H7 (cell line): ENCODE results near the gene TMTC1. TPM values are rescaled to one million over a fixed set of nuclear protein-coding genes. Genes with fewer than 3 reads are reported as not detected.
A peak's percentile ranks its signal among the peaks of the same experiment; 100 is the strongest.

Experiments
- DNase-seq: peaks from one replicate; pipeline ENCODE4 v3.0.0; 2012
- H3K27me3 ChIP-seq: 2 replicates; pipeline ENCODE4 v1.6.0; 2011; ENCODE audit warnings: mild to moderate bottlenecking, low read length; ENCODE audit not compliant: control insufficient read depth, insufficient read depth
- H3K36me3 ChIP-seq: replicated peaks from 2 replicates; pipeline ENCODE4 v1.5.1; 2011; ENCODE audit warnings: low read length; ENCODE audit not compliant: control insufficient read depth, insufficient read depth
- H3K4me3 ChIP-seq: 2 replicates; pipeline ENCODE4 v1.5.1; 2011; ENCODE audit warnings: low read depth, mild to moderate bottlenecking, control low read depth, low read length, moderate library complexity; ENCODE audit not compliant: insufficient read depth
- total RNA-seq: library from RNA; depleted of rRNA; stranded (reverse); fragments of >200 nt; shearing (Covaris generic); gene quantifications from 2 replicates; pipeline ENCODE4 v1.2.3, GENCODE V29; 2014

The TMTC1 gene
- total RNA-seq, 1 experiment from 2014 or later: 11.6 TPM

DNA sequence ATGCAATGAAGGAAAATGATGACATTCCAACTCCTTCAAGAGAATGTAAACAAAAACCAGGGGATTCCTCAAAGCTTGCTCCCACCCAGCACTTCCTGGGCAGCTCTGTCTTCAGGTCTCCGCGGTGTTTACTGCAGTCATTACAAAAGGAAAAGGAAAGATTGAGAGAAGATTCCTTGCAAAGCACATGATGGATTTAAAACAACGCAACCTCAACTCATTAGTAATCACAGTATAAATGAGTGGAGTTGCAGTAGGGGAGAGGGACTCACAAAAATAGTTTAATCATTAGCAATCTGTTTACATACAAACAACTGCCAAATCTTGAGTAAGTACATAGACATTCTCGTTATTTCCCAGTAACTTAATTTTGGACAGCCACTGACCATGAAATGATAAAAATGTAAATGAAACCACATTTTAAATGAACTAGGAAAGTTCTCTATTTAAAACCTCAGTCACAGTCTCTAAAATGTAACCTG, 236.6 kb downstream of the TMTC1 start:
- Histone ChIP-seq H3K27me3 (no peaks in the 10 kb centered on the region), H3K4me3 (no peak overlapping the region), H3K36me3 (no peaks in the 10 kb centered on the region)
- no peak for DNase-seq

GRCh38 chr12:29546000-29546399, 237.7 kb downstream of the TMTC1 start:
- no peaks in the 10 kb centered on the region for H3K27me3 ChIP-seq
- DNase-seq: no peak

DNA sequence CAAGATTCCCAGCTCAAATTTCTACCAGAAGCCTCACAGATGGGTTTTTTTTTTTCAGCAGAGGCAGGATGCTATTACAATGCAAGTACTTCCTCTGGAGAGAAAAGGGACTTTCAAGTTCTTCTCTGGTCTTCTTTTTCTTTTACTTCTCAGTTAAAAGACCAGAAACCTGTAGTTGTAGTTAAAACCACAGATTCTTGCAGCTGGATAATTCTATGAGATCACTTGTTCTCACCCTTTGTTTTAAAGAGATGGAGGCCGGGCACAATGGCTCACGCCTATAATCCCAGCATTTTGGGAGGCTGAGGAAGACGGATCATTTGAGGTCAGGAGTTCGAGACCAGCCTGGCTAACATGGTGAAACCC, 238.7 kb downstream of the TMTC1 start:
- no peak overlapping the region for H3K4me3 ChIP-seq
- no peaks in the 10 kb centered on the region for H3K36me3 ChIP-seq
- no peak for DNase-seq
- H3K27me3 ChIP-seq: no peaks in the 10 kb centered on the region

More at GRCh38 chr12:29546000-29546399, 237.7 kb downstream of the TMTC1 start:
- H3K36me3 ChIP-seq: no peaks in the 10 kb centered on the region
- H3K4me3 ChIP-seq: no peak overlapping the region

DNA sequence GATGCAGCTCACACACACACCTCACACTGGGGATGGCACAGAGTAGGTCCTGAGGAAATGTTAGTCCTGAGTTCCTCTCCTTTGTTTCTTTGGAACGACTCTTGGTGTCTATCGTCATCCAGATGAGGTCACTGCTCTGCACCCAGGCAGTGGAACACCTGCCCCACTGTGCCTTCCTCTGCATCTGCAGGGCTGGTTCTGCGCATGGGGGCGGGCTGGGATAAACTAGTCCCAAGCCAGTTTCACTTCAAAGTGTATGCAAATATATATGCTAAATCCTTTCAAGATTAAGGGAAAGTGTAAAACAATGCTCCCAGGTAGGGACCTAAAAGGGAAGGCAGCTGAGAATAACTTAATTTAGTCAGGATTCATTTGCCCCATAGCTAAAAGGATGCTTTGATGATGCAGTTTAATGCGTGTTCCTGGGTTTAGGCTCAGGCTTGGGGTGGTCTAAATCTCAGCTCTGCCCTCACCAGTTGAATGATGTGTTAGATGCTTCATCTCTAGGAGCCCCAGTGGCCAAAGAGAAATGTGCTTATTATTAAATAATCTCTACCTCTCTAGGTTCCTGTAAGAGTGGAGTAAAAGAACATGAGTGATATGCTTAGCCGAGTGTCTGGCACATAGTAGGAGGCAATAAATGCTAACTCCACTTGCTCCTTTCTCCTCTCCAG, 239.2 kb downstream of the TMTC1 start:
- Histone ChIP-seq H3K36me3 (no peaks in the 10 kb centered on the region), H3K4me3 (no peak overlapping the region), H3K27me3 (no peaks in the 10 kb centered on the region)
- peak; percentile 11 for DNase-seq

DNA sequence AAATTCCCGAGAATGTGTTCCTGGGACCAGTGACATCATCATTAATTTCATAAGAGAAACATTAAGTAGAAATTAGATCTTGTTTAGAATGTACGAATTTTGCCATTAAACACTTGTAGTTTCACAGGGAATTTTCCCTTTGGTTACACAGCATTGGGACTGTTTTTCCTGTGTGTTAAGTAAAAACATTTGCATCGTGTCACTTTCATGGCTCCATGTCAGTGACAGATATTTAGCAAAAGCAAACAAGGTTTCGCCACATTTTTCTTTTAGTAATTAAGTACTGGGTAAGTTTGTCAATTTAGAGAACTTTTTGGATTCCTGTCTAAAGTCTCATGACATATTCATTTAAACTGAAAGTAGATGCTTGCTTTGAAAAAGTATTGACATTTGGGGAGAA, 240.7 kb downstream of the TMTC1 start:
- Histone ChIP-seq H3K27me3 (no peaks in the 10 kb centered on the region), H3K36me3 (no peaks in the 10 kb centered on the region), H3K4me3 (no peak overlapping the region)
- DNase-seq: no peak

GRCh38 chr12:29537298-29537697, 246.4 kb downstream of the TMTC1 start:
- no peak for DNase-seq
- H3K36me3 ChIP-seq: no peaks in the 10 kb centered on the region
- no peak overlapping the region for H3K4me3 ChIP-seq
- no peaks in the 10 kb centered on the region for H3K27me3 ChIP-seq

- peak; percentile 10 for DNase-seq
- Histone ChIP-seq H3K36me3 (no peaks in the 10 kb centered on the region), H3K4me3 (no peak overlapping the region), H3K27me3 (no peaks in the 10 kb centered on the region)
These were observed 248.8 kb downstream of the TMTC1 start for GRCh38 chr12:29534935-29535334.

DNA sequence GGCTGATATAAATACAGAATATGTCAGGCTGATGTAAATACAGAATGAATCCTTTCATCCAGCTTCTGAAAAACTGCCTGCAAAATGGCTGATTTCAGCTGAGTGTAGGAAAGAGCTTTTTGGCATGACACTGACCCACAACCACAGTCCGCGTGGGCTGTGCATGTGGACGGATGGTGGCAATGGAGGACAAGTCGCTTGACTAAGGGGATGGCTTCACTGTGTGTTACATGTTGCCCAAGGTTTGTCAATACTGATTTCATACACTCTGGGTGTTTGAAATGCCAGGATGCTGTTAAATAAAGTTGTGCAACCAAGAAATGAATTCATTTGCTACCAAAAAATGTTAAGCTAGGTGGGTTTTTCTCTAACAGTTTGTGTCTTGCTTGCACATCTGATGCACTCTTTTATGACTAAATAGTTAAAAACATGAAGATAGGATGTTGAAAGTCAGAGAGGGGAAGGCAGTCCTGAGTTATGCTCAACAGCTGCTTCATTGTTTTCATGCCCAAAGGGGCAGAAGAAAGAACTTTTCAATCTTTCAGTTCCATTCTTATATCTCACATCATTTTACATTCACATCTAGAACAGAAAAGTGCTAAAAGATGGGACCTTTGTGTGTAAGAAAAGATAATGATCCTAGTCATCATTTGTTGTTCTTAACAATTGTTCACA, 249.8 kb downstream of the TMTC1 start:
- Histone ChIP-seq H3K36me3 (no peaks in the 10 kb centered on the region), H3K27me3 (no peaks in the 10 kb centered on the region), H3K4me3 (no peak overlapping the region)
- DNase-seq: no peak

DNA sequence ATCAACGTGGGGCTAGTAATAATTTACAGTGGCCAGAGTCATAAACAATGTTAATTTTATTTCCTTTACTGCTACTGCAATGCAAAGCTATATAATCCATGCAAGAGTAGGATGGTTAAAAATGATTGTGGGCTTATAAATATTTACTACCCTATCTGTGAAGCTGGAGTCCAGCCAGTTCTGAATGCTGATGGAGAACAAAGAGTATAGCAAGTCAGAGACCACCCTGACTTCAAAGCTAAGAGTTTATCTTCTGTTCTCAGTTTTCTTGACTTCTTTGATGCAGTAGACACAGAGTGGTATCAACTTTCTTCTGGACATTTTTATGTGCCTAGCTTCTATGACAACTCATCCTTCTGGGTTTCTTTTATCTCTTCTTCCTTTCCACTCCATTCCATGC, 252.3 kb downstream of the TMTC1 start:
- DNase-seq: no peak
- Histone ChIP-seq H3K36me3 (no peaks in the 10 kb centered on the region), H3K4me3 (no peak overlapping the region), H3K27me3 (no peaks in the 10 kb centered on the region)

DNA sequence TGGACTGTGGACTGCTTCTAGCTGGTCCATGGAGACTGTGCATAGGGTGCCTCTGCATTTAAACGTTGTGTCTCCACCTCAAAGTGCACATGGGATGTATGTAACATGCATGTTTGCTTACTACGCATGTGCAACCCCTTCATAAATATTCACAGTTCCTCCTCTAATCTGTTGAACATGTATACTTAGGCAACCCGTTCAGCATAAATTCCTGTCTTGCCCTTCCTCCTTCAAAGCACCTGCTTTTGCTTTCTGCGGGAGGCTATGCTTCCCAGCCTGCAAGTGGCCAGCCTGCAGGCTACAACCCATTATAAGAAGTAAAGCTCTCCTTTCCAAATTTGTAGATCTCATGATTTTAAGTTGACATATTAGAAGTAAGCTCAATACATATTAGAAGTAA, 253.3 kb downstream of the TMTC1 start:
- DNase-seq: no peak
- H3K36me3 ChIP-seq: no peaks in the 10 kb centered on the region
- H3K27me3 ChIP-seq: no peaks in the 10 kb centered on the region
- H3K4me3 ChIP-seq: no peak overlapping the region

DNA sequence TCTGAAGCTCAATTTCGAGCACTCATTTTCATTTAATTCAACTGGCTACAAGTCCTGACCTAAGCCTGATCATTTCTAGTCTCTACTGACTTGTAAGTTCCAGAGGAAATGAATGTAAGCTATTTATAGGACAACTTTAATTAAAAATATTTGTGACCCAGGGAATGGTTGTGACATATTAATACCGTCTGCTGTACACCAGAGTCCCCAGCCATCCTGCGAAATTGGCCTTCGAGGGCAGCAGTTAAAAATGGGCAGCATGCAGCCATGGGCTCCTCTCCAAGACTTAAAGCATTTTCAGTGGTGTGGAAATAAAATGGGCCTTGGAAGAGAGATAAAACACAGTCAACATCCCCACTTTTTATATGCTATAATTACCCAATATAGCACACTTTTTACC, 255.6 kb downstream of the TMTC1 start:
- DNase-seq: no peak
- Histone ChIP-seq H3K36me3 (no peaks in the 10 kb centered on the region), H3K27me3 (no peaks in the 10 kb centered on the region), H3K4me3 (no peak overlapping the region)

DNA sequence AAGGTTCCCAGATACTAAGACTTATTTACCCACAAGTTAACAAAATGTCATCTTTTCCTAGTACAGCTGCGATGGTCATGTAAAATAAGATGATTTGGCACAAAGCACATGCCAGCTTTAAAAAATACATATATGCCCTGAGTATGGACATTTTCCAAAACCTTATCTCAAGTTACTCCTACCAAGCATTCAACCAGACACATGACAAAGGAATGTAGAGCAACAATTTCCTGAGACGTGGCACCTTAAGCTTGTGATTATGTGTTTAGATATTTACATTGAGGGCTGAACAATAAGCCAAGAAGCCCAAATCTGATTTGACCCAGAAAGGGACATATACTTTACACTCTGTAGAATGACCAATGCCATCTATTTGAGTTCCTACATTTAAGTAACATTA, 261.8 kb downstream of the TMTC1 start:
- DNase-seq: no peak
- no peak overlapping the region for H3K4me3 ChIP-seq

DNA sequence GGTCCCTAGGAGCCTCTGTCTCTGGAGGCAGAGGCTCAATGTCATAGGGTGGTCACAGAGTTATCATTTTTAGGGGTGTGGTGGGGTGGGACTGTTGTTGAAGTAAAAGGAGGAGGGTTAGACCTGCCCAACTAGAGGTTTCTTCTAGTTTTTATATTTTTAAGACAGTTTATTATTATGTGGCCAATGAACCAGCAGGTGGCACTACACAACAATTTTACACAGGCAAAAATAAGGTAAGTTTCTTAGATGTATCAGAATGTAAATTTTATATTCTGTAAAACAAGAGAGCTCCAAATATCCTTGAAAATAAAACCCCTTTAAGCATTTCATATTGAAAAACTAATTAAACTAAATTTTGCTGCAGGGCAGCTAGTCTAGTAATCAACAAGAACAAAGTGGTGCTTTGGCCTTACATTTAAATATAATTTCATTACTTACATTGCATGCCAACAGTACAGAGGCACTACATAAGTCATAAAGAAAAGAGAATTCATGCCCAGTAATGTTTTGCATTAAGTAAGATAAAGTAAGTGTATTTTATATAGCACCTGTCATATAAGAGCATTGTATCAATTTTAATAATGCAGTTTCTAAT, 264.1 kb downstream of the TMTC1 start:
- H3K27me3 ChIP-seq: no peaks in the 10 kb centered on the region
- H3K4me3 ChIP-seq: no peak overlapping the region
- no peaks in the 10 kb centered on the region for H3K36me3 ChIP-seq
- DNase-seq: no peak

More for the DNA sequence above, 261.8 kb downstream of the TMTC1 start:
- Histone ChIP-seq H3K27me3 (no peaks in the 10 kb centered on the region), H3K36me3 (no peaks in the 10 kb centered on the region)

DNA sequence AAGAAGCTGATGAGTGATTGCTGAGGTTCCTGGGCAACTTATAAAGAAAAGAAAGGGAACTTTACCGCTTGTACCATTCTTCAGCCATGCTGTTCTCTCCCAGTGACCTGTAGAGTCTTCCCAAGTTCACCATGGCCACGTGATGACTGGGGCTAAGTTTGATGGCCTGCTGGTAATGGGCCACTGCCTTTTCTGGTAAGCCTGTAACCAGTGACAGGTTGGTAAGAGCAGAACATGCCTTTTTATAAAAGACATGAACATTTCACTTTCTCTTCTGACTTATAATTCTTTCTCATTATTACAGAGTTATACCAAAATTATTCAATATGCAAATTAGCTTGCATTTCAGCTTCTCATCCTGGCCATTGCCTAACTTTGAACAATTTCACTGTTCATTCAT, 265.3 kb downstream of the TMTC1 start:
- no peak for DNase-seq
- no peaks in the 10 kb centered on the region for H3K36me3 ChIP-seq

DNA sequence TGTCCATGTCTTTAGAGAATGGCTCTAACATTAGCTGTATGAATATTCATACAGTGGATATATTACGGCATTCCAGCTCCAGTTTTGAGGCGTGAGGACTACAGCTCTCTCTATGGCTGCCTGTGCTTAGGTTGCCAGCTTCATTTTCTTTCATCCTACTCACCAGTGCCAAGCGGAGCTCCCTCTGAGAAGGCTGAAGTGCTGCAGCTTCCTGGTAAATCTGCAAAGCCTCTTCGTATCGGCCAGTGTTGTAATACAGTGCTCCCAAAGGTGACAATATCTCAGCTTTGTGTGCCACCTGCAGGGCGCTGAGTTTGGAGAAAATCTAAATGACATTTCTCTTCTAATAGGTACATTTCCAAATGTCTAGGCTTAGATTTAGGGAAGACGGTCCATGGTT, 266.5 kb downstream of the TMTC1 start:
- H3K4me3 ChIP-seq: no peak overlapping the region

More for the DNA sequence above, 265.3 kb downstream of the TMTC1 start:
- Histone ChIP-seq H3K4me3 (no peak overlapping the region), H3K27me3 (no peaks in the 10 kb centered on the region)

More for the DNA sequence above, 266.5 kb downstream of the TMTC1 start:
- Histone ChIP-seq H3K27me3 (no peaks in the 10 kb centered on the region), H3K36me3 (no peaks in the 10 kb centered on the region)
- no peak for DNase-seq
